ENCODE measurements around the gene SPTB. TPM values are rescaled to one million over a fixed set of nuclear protein-coding genes. Genes with fewer than 3 reads are reported as not detected.

Gene SPTB
- total RNA-seq, 1 donor from 2014 or later, result 0.67 TPM

- DNase-seq (ENCODE audit: low spot score), result no peak
Measured at GRCh38 chr14:64768401-64769095, 111.2 kb downstream of the SPTB start.

- no peak for DNase-seq (ENCODE audit: low spot score)
Measured at GRCh38 chr14:64767215-64767964, 112.3 kb downstream of the SPTB start.

DNA sequence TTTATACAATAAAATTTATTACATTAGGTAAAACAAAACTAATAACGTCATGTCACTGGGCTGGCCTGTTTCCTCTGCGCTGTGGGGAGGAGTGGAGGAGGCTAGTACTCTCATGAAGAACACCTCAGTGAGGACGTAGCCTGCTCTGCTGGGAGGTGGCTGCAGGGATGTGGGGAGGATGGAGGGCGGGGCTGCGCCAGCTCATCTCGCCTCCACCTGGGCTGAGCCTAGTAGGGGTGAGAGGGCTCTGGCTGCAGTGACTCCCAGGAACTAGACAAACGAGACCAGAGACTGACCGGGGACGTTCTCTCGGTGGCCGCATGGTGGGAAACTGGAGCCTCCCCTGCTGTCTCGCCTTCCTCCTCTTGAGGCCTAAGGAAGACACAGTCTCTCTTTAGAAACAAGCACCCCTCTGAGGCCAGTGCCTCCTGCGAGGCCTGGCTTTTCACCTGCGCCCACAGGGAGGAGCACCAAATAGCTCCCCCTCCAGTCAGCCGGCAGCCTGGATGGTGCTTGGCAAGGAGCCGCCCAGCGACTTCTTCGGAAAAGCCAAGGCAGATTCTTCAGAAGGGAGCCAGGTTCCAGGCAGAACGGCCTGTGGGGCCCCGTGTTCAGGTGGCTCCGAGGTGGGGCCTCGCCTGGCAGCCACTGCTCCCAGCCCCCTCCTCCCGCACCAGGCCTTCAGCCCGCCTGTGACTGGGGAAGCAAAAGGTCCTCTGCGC is 113.1 kb downstream of the SPTB start:
- no peak for DNase-seq (ENCODE audit: low spot score)

DNA sequence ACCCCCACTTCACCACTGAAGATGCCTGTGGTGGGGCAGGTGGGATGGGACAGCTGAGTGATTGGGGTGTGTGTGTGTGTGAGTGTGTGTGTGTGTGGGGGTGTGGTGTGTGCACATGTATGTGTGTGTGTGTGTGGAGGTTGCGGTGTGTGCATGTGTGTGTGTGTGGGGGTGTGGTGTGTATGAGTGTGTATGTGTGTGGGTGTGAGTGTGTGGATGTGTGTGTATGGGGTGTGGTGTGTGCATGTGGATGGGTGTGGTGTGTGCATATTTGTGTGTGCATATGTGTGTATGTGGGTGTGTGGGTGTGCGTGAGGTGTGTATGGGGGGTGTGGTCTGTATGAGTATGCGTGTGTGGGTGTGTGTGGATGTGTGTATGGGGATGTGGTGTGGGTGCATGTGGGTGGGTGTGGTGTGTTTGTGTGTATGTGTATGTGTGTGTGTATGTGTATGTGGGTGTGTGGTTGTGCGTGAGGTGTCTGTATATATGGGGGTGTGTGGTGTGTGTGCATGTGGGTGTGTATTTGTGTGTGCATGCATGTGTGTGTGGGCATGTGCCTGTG is 113.9 kb downstream of the SPTB start:
- no peak for DNase-seq (ENCODE audit: low spot score)

DNA sequence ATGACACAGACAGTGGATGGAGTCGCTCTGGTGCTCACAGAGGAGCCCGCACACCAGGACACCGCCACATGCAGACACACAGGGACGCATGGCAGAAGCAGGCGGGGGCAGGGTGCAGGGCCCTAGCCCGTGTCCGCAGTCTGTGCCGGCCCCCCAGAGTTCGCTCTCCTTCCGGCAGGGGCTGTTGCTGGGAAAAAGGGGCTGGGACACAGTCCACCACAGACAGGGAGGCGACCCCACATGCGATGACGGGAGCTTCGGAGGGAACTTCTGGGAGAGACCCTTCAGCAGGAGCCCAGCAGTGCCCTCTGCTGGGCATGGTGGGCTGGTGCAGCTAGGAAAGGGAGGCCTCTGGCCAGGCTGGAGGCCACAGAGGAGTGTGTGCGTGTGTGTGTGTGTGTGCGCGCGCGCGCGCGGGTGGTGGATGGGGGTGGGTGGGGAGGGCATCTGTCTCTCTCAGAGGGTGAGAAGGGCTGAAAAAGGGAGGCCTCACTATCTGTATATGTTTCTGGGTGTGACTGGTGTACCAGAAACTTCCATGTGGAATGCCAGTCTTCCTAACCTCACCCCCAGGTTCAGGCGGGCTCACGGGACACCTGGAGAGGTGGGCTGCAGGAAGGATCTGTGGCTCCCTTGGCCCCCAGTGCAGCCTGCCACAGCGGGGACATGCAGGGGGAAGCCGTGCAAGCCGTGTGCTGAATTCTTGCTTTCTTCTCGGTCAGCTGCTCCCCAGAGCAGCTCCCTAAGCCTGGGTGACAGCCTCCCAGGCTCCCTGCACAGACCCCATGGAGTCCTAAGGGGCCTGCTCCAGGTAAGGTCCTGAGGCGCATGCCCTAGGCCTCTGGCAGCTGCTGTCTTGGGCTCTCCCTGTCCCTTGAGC is 114.8 kb downstream of the SPTB start:
- peak; percentile 93 for DNase-seq (ENCODE audit: low spot score)

GRCh38 chr14:64763801-64764621 is 115.7 kb downstream of the SPTB start:
- DNase-seq (ENCODE audit: low spot score), result no peak

DNA sequence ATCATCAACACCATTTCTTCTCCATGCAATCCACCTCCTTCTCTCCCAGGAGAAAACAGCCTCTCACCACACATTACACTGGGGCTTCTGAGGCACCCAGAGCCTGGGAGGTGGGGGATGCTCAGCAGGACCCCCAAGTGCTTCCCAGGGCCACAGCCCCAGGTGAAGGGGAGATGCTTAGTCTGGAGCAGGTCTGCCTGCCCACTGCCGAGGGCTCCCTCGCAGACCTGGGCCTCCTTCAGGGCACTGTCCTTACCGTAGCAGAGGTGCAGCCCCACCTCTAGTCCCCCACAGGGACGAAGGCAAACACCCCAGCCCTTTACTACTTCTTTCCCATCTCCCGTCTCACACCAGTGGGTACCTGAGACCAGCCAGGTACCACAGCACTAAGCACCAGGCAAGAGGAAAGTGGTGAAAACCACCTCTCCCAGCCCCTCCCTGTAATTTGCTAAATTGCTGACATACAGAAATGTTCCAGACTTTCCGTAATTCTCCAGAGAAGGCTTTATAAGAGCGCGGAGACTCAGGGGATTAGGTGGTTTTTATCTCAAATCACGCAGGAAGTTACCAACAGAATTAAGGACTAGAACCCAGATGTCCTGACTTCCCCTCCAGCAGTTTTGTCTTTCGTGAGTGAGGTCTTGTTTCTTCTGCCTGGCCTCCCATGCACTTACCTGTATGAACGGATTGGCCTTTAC is 116.5 kb downstream of the SPTB start:
- DNase-seq (ENCODE audit: low spot score), result no peak

DNA sequence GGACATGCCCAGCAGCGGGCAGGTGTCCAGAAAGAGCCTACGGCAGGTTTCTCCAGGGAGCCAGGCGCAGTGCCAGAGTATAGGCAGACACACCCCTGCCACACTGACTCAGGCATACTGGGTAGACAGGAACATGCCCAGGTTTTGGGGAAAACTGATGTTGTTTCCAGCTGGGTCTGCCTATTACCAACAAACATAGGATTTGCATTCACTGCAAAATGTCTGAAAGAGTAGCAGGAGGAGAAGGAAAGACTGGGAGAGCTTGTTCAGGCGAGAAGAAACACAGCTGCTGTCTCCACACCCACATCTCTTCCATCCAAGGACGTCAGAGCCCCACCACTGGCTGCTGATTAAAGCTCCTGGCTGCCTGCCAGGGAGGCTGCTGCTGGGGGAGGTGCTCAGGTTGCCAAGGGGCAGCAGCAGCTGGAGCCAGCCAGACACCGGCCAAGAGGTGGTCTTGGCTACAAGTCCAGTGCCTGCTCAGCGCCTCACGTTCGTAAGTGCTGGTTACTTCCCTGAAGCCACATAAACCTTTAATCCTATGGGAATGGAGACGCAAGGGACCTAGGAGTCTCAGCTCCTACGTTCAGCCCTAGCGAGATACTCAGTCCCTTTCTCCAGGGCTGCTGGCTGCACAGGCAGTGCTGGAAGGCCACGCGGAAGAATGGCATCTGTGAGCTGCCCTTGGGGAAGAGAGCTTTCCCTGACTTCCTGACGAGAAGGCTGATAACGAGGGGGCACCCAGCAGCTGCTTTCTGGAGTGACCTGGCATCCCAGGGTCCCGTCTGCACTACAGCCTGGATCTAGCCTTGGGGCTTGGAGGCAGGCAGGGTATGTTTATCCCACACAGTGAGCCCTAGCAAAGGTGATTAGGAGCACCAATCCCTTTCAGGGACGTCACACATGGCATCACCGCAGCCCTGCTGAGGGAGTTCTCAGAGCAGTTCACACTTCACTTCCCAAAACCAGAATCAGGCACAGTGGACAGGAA is 117.4 kb downstream of the SPTB start:
- no peak for DNase-seq (ENCODE audit: low spot score)

- DNase-seq (ENCODE audit: low spot score), result no peak
Measured at GRCh38 chr14:64761441-64762043, 118.2 kb downstream of the SPTB start.

- no peak for DNase-seq (ENCODE audit: low spot score)
Measured at GRCh38 chr14:64760916-64761315, 118.8 kb downstream of the SPTB start.

DNA sequence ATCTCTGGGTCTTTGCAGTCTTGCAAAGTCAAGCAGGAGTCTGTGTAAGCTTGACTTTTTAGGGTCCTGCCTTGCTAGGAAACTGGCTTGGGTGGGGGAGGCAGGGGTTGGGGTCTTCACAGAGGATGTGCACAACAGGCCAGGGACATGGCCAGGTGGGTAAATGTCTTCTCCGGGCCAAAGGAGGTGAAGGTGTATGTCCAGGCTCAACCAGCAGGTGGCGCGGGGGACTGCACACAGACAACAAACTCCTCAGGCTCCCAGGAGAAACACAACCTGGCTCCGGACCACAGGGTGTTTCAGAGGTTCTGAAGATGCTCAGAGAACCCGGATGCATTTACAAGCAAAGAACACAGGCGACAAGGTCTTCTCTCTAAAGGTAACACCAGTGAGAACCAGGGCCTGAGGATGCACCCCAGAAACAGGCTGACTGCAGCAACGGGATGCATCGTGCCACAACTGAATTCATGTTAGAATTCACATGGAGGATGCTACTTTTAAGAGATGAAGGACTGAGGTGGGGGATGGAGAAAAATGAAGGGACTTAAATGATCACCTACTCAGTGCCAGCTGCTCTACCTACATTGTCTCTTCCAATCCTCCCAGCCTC is 119.5 kb downstream of the SPTB start:
- no peak for DNase-seq (ENCODE audit: low spot score)

- DNase-seq (ENCODE audit: low spot score), result no peak
Measured at GRCh38 chr14:64759555-64759938, 120.2 kb downstream of the SPTB start.

GRCh38 chr14:64758691-64759554 is 120.8 kb downstream of the SPTB start:
- DNase-seq (ENCODE audit: low spot score), result no peak

DNA sequence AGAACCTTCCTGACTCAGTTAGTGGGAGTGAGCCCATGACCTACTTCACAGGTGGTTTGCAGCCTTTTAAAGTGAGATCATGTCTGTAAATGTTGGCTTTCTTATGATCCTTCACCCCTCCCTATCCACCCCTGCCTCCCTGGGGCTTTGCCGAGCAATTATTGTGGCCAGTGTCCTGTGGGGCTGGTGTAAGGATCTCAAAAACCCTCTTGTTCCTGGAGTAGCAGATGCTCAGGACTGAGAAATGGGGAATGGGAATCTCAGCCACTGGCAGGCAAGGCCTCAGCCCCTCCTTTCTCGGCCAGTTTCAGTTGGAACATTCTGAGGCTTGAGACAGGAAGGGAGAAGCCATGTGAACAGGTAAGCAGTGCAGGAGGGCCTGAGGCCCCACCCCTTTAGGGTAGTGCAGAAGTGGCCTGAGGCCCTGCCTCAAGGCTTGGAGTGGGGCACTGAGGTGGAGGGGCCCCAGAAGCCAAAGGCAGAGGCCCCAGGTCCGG is 121.6 kb downstream of the SPTB start:
- DNase-seq (ENCODE audit: low spot score), result no peak

GRCh38 chr14:64757601-64758000 is 122.1 kb downstream of the SPTB start:
- no peak for DNase-seq (ENCODE audit: low spot score)

DNA sequence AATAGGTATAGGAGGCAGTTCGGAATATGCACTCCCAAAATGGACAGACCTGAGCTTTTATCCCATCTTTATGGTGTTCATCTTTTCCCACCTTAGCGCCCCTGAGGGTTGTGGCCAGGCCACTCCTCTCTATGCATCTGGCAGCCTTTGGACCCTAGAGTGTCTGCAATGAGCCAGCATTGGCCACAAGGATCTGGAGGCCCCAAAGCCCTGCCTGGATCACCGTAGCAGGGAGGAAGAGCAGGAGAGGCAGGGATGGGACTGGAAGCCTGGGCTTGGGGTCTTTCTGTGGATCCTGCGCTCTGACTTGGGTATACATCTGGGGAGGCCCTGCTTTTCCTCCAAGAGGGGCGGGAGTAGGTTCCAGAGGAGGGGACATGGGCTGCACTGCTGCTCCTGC is 123.0 kb downstream of the SPTB start:
- DNase-seq (ENCODE audit: low spot score), result no peak
